K562 (cell line): ENCODE data around the gene POLE2. TPM values are rescaled to one million over a fixed set of nuclear protein-coding genes. Genes with fewer than 3 reads are reported as not detected.

ENCODE experiments used
- ARHGAP35 ChIP-seq: fragments of 450-650 bp; IDR thresholded peaks from 2 replicates; pipeline ENCODE4 v1.6.1; 2018; ENCODE audit not compliant: partially characterized antibody
- BCOR ChIP-seq: fragments of 450-650 bp; IDR thresholded peaks from 2 replicates; pipeline ENCODE4 v1.6.1; 2016
- CHCHD3 ChIP-seq: fragments of 250-450 bp; sonication (Bioruptor Pico); IDR thresholded peaks from 2 replicates; pipeline ENCODE4 v2.1.2; 2022; ENCODE audit warnings: mild to moderate bottlenecking
- CREM ChIP-seq: IDR thresholded peaks from 2 replicates; pipeline ENCODE4 v1.6.1; 2014; ENCODE audit warnings: antibody characterized with exemption, low read depth
- DNMT1 ChIP-seq: fragments of 450-650 bp; IDR thresholded peaks from 2 replicates; pipeline ENCODE4 v1.6.1; 2016; ENCODE audit warnings: antibody characterized with exemption, mild to moderate bottlenecking
- HNRNPL ChIP-seq: fragments of 200-400 bp; formaldehyde crosslinking; IDR thresholded peaks from 2 replicates; pipeline ENCODE4 v1.6.1; 2017; ENCODE audit warnings: low read depth, mild to moderate bottlenecking, low read length
- JUND ChIP-seq, 2 experiments: IDR thresholded peaks; 2 replicates in 1 of 2; 3 replicates in 1 of 2; pipeline ENCODE4 v1.6.1; 2011; ENCODE audit warnings: borderline replicate concordance in 2 of 2, low read depth in 2 of 2, low read length in 2 of 2, improper control_type of control experiment in 1 of 2, missing biosample characterization in 1 of 2, missing genetic modification characterization in 1 of 2, missing genetic modification reagents in 1 of 2
- NR2C2 ChIP-seq, 2 experiments: fragments of 200-800 bp in 1 of 2; sonication (Bioruptor generic) in 1 of 2; sonication (generic) in 1 of 2; formaldehyde crosslinking in 1 of 2; IDR thresholded peaks; 2 replicates each; pipeline versions ENCODE4 v1.6.1 to v1.8.0; 2016 to 2022; ENCODE audit warnings: mild to moderate bottlenecking in 1 of 2, missing compliant biosample characterization in 1 of 2, missing genetic modification characterization in 1 of 2, missing genetic modification reagents in 1 of 2
- PRMT5 ChIP-seq: sonication (generic); formaldehyde crosslinking; IDR thresholded peaks from 2 replicates; pipeline ENCODE4 v1.5.0; 2020; ENCODE audit warnings: missing genetic modification reagents
- SAFB2 ChIP-seq: fragments of 200-400 bp; formaldehyde crosslinking; IDR thresholded peaks from 2 replicates; pipeline ENCODE4 v1.6.1; 2018; ENCODE audit warnings: borderline replicate concordance, low read length, low read depth, moderate library complexity; ENCODE audit not compliant: severe bottlenecking
- ZNF282 ChIP-seq: sonication (generic); formaldehyde crosslinking; IDR thresholded peaks from 2 replicates; pipeline ENCODE4 v1.8.1; 2023; ENCODE audit warnings: missing genetic modification reagents
- ZNF3 ChIP-seq: fragments of 250-450 bp; sonication (Bioruptor Pico); IDR thresholded peaks from 2 replicates; pipeline ENCODE4 v1.5.0; 2021; ENCODE audit warnings: mild to moderate bottlenecking, moderate library complexity
- polyA plus RNA-seq, 8 experiments: library from polyadenylated mRNA; depleted of rRNA in 4 of 8; stranded (reverse) in 5 of 8; unstranded in 3 of 8; fragments of >200 nt; fragmentation: Nextera tagmentation in 2 of 8; fragmentation: Illumina TruSeq in 1 of 8; extraction: Ambion mirVana in 2 of 8; extraction: Trizol in 1 of 8; gene quantifications; 2 replicates each; pipeline versions ENCODE4 v1.2.1 to v1.2.3, GENCODE V29; 2011 to 2014; ENCODE audit warnings: inconsistent platforms in 1 of 8, missing spikeins in 1 of 8
- total RNA-seq, 7 experiments: library from RNA; depleted of rRNA in 6 of 7; stranded (reverse); fragments of >200 nt in 6 of 7; fragmentation: Illumina TruSeq in 2 of 7; extraction: Trizol in 2 of 7; gene quantifications; 2 replicates each; pipeline versions ENCODE4 v1.2.1 to v1.2.3, GENCODE V29; 2011 to 2021; ENCODE audit warnings: low replicate concordance in 1 of 7
- TF ChIP-seq, protein P1 (sequence below): sonication (generic); formaldehyde crosslinking; IDR thresholded peaks from 2 replicates; pipeline ENCODE4 v1.8.0; 2023; ENCODE audit warnings: missing genetic modification reagents, mild to moderate bottlenecking, borderline replicate concordance

Gene POLE2
- total and polyA plus RNA-seq, 9 of the 15 experiments (the other 6 are each of a cell fraction or from before 2014, with no cell fraction given), result 30.7 to 78.4 (median 55.4) TPM

DNA sequence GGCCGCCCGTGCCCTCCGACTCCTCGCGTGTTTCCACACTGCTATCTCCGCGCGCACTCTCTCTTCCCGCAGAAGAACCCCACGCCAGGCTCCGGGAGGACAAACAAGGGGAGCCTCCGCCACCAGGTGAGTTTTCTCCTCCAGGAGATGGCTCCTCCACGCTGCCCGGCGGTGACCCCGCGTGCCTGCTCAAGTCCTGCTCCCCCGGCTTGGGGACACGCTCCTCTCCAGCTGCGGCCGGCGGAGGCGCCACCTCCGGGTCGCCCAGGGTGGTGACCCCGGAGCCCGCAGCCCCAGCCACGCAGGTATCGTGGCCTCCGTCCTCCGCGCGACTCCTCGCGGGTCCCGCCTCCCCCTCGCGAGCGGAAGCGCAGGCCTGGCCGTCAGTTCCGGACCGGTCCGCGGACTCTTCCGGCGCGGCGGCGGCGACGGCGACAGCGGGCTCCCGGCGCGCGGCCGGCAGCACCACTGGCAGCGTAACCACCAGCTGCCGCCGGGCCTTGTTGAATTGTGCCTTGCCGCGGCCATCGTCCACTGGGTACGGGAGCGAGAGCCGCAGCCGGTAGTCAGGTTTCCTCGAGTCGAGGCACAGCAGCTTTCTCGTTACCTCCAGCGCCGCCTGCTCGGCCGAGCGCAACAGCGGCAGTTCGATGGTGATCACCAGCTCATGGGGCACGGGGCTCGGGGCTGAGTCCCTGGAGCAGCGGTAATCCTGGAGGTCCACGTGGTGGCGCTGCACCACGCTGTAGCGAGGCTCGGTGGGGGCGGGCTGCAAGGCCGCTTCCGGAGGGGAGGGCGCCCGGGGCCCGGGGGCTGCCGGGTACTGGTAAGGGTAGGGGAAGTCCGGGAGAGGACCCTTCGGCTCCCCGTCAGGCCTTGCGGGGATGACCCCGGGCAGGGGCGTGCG, 54.1 kb downstream of the POLE2 start (continued):
- TF ChIP-seq, protein P1, sequence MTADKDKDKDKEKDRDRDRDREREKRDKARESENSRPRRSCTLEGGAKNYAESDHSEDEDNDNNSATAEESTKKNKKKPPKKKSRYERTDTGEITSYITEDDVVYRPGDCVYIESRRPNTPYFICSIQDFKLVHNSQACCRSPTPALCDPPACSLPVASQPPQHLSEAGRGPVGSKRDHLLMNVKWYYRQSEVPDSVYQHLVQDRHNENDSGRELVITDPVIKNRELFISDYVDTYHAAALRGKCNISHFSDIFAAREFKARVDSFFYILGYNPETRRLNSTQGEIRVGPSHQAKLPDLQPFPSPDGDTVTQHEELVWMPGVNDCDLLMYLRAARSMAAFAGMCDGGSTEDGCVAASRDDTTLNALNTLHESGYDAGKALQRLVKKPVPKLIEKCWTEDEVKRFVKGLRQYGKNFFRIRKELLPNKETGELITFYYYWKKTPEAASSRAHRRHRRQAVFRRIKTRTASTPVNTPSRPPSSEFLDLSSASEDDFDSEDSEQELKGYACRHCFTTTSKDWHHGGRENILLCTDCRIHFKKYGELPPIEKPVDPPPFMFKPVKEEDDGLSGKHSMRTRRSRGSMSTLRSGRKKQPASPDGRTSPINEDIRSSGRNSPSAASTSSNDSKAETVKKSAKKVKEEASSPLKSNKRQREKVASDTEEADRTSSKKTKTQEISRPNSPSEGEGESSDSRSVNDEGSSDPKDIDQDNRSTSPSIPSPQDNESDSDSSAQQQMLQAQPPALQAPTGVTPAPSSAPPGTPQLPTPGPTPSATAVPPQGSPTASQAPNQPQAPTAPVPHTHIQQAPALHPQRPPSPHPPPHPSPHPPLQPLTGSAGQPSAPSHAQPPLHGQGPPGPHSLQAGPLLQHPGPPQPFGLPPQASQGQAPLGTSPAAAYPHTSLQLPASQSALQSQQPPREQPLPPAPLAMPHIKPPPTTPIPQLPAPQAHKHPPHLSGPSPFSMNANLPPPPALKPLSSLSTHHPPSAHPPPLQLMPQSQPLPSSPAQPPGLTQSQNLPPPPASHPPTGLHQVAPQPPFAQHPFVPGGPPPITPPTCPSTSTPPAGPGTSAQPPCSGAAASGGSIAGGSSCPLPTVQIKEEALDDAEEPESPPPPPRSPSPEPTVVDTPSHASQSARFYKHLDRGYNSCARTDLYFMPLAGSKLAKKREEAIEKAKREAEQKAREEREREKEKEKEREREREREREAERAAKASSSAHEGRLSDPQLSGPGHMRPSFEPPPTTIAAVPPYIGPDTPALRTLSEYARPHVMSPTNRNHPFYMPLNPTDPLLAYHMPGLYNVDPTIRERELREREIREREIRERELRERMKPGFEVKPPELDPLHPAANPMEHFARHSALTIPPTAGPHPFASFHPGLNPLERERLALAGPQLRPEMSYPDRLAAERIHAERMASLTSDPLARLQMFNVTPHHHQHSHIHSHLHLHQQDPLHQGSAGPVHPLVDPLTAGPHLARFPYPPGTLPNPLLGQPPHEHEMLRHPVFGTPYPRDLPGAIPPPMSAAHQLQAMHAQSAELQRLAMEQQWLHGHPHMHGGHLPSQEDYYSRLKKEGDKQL (CRISPR knock-in tag), result 0 out of 2 replicates have a peak, but pooled peaks have one; percentile 15
- no peak for TF ChIP-seq ARHGAP35
- TF ChIP-seq JUND (IDR thresholded peaks at IDR 0.05; ENCODE audit: borderline replicate concordance, low read depth, low read length), result peak; percentile 42; the same call in 1 of the 2 replicates
- TF ChIP-seq JUND (tag; IDR thresholded peaks at IDR 0.05; ENCODE audit: borderline replicate concordance, low read depth, low read length), result no peak; the same call in 2 of the 3 replicates
- TF ChIP-seq CREM, result peak; percentile 89
- no peak for TF ChIP-seq DNMT1
- TF ChIP-seq ZNF3, result no peak
- TF ChIP-seq CHCHD3 (CRISPR knock-in tag), result no peak
- no peak for TF ChIP-seq PRMT5 (CRISPR knock-in tag)
- no peak for TF ChIP-seq HNRNPL
- no peak for TF ChIP-seq SAFB2
- no peak for TF ChIP-seq BCOR
- peak; percentile 74 for TF ChIP-seq NR2C2 (CRISPR knock-in tag; IDR thresholded peaks at IDR 0.05)
- peak; percentile 93 for TF ChIP-seq NR2C2 (tag; IDR thresholded peaks at IDR 0.05)
- no peak for TF ChIP-seq ZNF282 (CRISPR knock-in tag)
